ENCODE data around the gene ZNF12. TPM values are rescaled to one million over a fixed set of nuclear protein-coding genes. Genes with fewer than 3 reads are reported as not detected.
"Not testable (repeated sequence)": the region's sequence is repeated elsewhere in the genome, so short reads cannot be mapped to it uniquely, and the experiment has no call there.

The ZNF12 gene
- total and polyA plus RNA-seq, 2 of the 8 experiments (the other 6 are each of a cell fraction or from before 2014, with no cell fraction given) = 6.7 to 16.2 TPM

DNA sequence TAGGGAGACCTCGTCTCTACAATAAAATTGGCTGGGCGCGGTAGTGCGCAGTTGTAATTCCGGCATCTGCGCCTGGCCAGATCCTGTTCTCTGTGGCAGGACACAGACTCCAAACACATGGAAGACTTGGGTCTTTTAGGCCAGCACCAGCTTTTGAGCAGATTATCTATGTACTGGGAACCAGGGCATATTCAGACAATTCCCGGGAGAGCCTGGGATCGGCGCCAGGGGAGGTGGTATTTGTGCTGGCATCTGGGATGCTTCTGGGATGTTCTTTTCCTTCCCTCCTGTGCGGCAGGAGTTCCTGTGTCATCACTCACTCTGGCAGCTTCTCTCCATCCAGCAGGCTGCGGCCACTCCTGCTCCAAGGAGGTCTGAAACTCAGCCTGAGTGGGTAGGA is 31.7 kb upstream of the ZNF12 start:
- peaks cover 7 to 40% (median 24%) of the 10 kb centered on the region in 4 experiments; a peak in 7 of 8 replicates for H3K36me3 ChIP-seq (ENCODE audit: control insufficient read depth in 2 of 4, insufficient read depth in 4 of 4, low read length in 3 of 4)
- H3K4me1 ChIP-seq (replicated peaks in 1 of 4; ENCODE audit: control insufficient read depth in 3 of 4, insufficient read depth in 4 of 4, low read length in 3 of 4); H2BK15ac ChIP-seq (ENCODE audit: low read length); H4K5ac ChIP-seq (ENCODE audit: insufficient read length, low read depth, low read length); H3K56ac ChIP-seq (replicated peaks; ENCODE audit: insufficient read length, low read depth, low read length); DNase-seq (ENCODE audit: low read depth in 1 of 2, low spot score in 2 of 2); H3K79me1 ChIP-seq (ENCODE audit: low read depth, low read length); H2BK5ac ChIP-seq (ENCODE audit: low read depth, low read length); H3K27me3 ChIP-seq (replicated peaks in 1 of 4; ENCODE audit: control insufficient read depth in 3 of 4, extremely low read depth in 1 of 4, insufficient read depth in 3 of 4, low read length in 3 of 4); H2AK5ac ChIP-seq (ENCODE audit: low read depth, low read length); H3K14ac ChIP-seq (ENCODE audit: insufficient read length); FAIRE-seq; H3K18ac ChIP-seq (ENCODE audit: extremely low read depth, low read length); H2BK120ac ChIP-seq (replicated peaks; ENCODE audit: low read depth, low read length); H4K91ac ChIP-seq (replicated peaks; ENCODE audit: insufficient read length, low read length); H4K20me1 ChIP-seq (replicated peaks in 1 of 2; ENCODE audit: control insufficient read depth in 1 of 2, insufficient read depth in 2 of 2, low read length in 2 of 2); H3K4me3 ChIP-seq (ENCODE audit: extremely low read depth in 1 of 4, insufficient read depth in 2 of 4, low read depth in 3 of 4, low read length in 4 of 4); POLR2A ChIA-PET (ENCODE audit: partially characterized antibody); H3K27ac ChIP-seq (ENCODE audit: low read depth, low read length); H2AFZ ChIP-seq (ENCODE audit: low read length); H4K8ac ChIP-seq (ENCODE audit: extremely low read depth, insufficient read depth, low read length); H3K4ac ChIP-seq (replicated peaks; ENCODE audit: insufficient read length, low read depth, low read length); H3K23ac ChIP-seq (ENCODE audit: insufficient read length); CTCF ChIA-PET (ENCODE audit: partially characterized antibody); H2BK20ac ChIP-seq (ENCODE audit: low read length); H3K9ac ChIP-seq (replicated peaks in 1 of 4; ENCODE audit: extremely low read depth in 1 of 4, low read depth in 3 of 4, low read length in 3 of 4); H3K4me2 ChIP-seq (ENCODE audit: insufficient read depth in 1 of 2, low read depth in 2 of 2, low read length in 2 of 2); H3K23me2 ChIP-seq (ENCODE audit: low read depth, low read length); H3K79me2 ChIP-seq (ENCODE audit: control insufficient read depth in 1 of 2, insufficient read depth in 2 of 2, low read length in 2 of 2); H2BK12ac ChIP-seq (ENCODE audit: low read depth, low read length); H3K9me3 ChIP-seq (ENCODE audit: insufficient read depth in 2 of 2, low read depth in 1 of 2, low read length in 1 of 2): not testable (repeated sequence)
- WGBS, 2 experiments (ENCODE audit: extremely low coverage in 1 of 2, insufficient coverage in 1 of 2, insufficient read length in 1 of 2, insufficient replicate concordance in 2 of 2, low coverage in 1 of 2, low lambda C conversion rate in 2 of 2, missing lambda C conversion rate in 1 of 2) = 98% methylated on average over 7 of the region's 11 CpGs; no CpG with 5 or more reads in 1 of the 2 experiments

Measured in H1 (cell line).